ENCODE measurements around the gene APC2.
A peak's percentile ranks its signal among the peaks of the same experiment; 100 is the strongest.

The APC2 gene

GRCh38 chr19:1450735-1451731 lies 1.1 kb downstream of the APC2 start:
- DNase-seq, result no peak

- no peak for DNase-seq
Measured at GRCh38 chr19:1451916-1452801, 2.2 kb downstream of the APC2 start.

- DNase-seq, result no peak
Measured at GRCh38 chr19:1452802-1453524, 3.0 kb downstream of the APC2 start.

GRCh38 chr19:1453525-1454364 lies 3.8 kb downstream of the APC2 start:
- no peak for DNase-seq

- DNase-seq, result no peak
Measured at GRCh38 chr19:1455002-1455335, 5.0 kb downstream of the APC2 start.

GRCh38 chr19:1455336-1456120 lies 5.6 kb downstream of the APC2 start:
- peak; percentile 60 for DNase-seq

GRCh38 chr19:1456121-1456900 lies 6.4 kb downstream of the APC2 start:
- no peak for DNase-seq

GRCh38 chr19:1457031-1457739 lies 7.3 kb downstream of the APC2 start:
- no peak for DNase-seq

- DNase-seq, result no peak
Measured at GRCh38 chr19:1457892-1458291, 8.0 kb downstream of the APC2 start.

- DNase-seq, result no peak
Measured at GRCh38 chr19:1459479-1459878, 9.6 kb downstream of the APC2 start.

GRCh38 chr19:1460033-1460995 lies 10.4 kb downstream of the APC2 start:
- no peak for DNase-seq

GRCh38 chr19:1461862-1462261 lies 11.9 kb downstream of the APC2 start:
- DNase-seq, result no peak

GRCh38 chr19:1465191-1466016 lies 15.5 kb downstream of the APC2 start:
- DNase-seq, result peak; percentile 45

GRCh38 chr19:1466018-1466460 lies 16.1 kb downstream of the APC2 start:
- no peak for DNase-seq

- DNase-seq, result peak; percentile 12
Measured at GRCh38 chr19:1466461-1467214, 16.7 kb downstream of the APC2 start.

GRCh38 chr19:1467215-1467489 lies 17.2 kb downstream of the APC2 start:
- no peak for DNase-seq

All from activated naive CD4-positive, alpha-beta T cell treated with anti-CD3 and anti-CD28 coated beads, Interleukin-2, amount 50 U/mL, for 16 hours (primary cell).